ENCODE measurements around the gene ASL. TPM values are rescaled to one million over a fixed set of nuclear protein-coding genes. Genes with fewer than 3 reads are reported as not detected.
A peak's percentile ranks its signal among the peaks of the same experiment; 100 is the strongest.
"Not testable (repeated sequence)": the region's sequence is repeated elsewhere in the genome, so short reads cannot be mapped to it uniquely, and the experiment has no call there.

The ASL gene
- total and polyA plus RNA-seq, 10 of the 15 experiments (the other 5 are each of a cell fraction or from before 2014, with no cell fraction given): 0.66 to 36.7 (median 28.8) TPM

GRCh38 chr7:66124569-66124861 lies 48.9 kb downstream of the ASL start:
- H3K4me2 ChIP-seq (ENCODE audit: control insufficient read depth, insufficient read depth); H3K27me3 ChIP-seq (replicated peaks in 1 of 2; ENCODE audit: control insufficient read depth in 2 of 2, insufficient read depth in 2 of 2, low read length in 1 of 2); H3K9ac ChIP-seq (ENCODE audit: control insufficient read depth, insufficient read depth, low read length); intact Hi-C loops (cut with micrococcal nuclease; ENCODE audit: unreplicated experiment); ATAC-seq; H4K20me1 ChIP-seq (ENCODE audit: control insufficient read depth, insufficient read depth); BruUV-seq (replicated peaks); H3K4me3 ChIP-seq; SMC1A ChIA-PET (ENCODE audit: uncharacterized antibody, unreplicated experiment); DNase-seq (ENCODE audit: low read depth, low spot score); in situ Hi-C loops (cut with MboI); H3K9me3 ChIP-seq (replicated peaks; ENCODE audit: control insufficient read depth, insufficient read depth, low read length); H3K36me3 ChIP-seq (ENCODE audit: control insufficient read depth in 2 of 2, insufficient read depth in 2 of 2, low read length in 1 of 2); FAIRE-seq; H2AFZ ChIP-seq (ENCODE audit: control insufficient read depth, low read depth, low read length); H3K4me1 ChIP-seq (ENCODE audit: control insufficient read depth, insufficient read depth, low read length); RAD21 ChIA-PET (ENCODE audit: unreplicated experiment); POLR2A ChIA-PET; H3K27ac ChIP-seq (ENCODE audit: control insufficient read depth, insufficient read depth): not testable (repeated sequence)
- whole genome bisulfite sequencing (ENCODE audit: insufficient coverage, insufficient replicate concordance, low lambda C conversion rate, missing lambda C conversion rate): 99% methylated on average over 5 of the region's 5 CpGs
- CTCF ChIA-PET: interaction anchor here (0.6 kb wide), 1 partner anchor 95 kb away, joined by 3 read pairs; no protein-coding TSS in a partner anchor
- peaks cover 66% of the 10 kb centered on the region for H3K79me2 ChIP-seq (ENCODE audit: control insufficient read depth, insufficient read depth, low read length)

- Histone ChIP-seq H3K9ac (ENCODE audit: control insufficient read depth, insufficient read depth, low read length) (no peak overlapping the region), H3K36me3 (ENCODE audit: control insufficient read depth in 2 of 2, insufficient read depth in 2 of 2, low read length in 1 of 2) (no peaks in the 10 kb centered on the region; a peak in 1 of 4 replicates), H4K20me1 (ENCODE audit: control insufficient read depth, insufficient read depth) (no peaks in the 10 kb centered on the region), H3K9me3 (replicated peaks; ENCODE audit: control insufficient read depth, insufficient read depth, low read length) (no peaks in the 10 kb centered on the region), H3K27ac (ENCODE audit: control insufficient read depth, insufficient read depth) (no peak overlapping the region), H3K4me3 (no peak overlapping the region), H3K4me1 (ENCODE audit: control insufficient read depth, insufficient read depth, low read length) (0 out of 2 replicates have a peak, but pooled peaks cover 3% of the 10 kb centered on the region), H2AFZ (ENCODE audit: control insufficient read depth, low read depth, low read length) (no peak overlapping the region), H3K27me3 (replicated peaks in 1 of 2; ENCODE audit: control insufficient read depth in 2 of 2, insufficient read depth in 2 of 2, low read length in 1 of 2) (no peaks in the 10 kb centered on the region), H3K79me2 (ENCODE audit: control insufficient read depth, insufficient read depth, low read length) (peaks cover 62% of the 10 kb centered on the region), H3K4me2 (ENCODE audit: control insufficient read depth, insufficient read depth) (no peak overlapping the region)
- SMC1A ChIA-PET (ENCODE audit: uncharacterized antibody, unreplicated experiment): interaction anchor here (0.9 kb wide), 1 partner anchor 9 kb away, joined by 3 read pairs; no protein-coding TSS in a partner anchor
- RAD21 ChIA-PET (ENCODE audit: unreplicated experiment): interaction anchor here (0.6 kb wide), 1 partner anchor 12 kb away, joined by 4 read pairs; no protein-coding TSS in a partner anchor
- DNase-seq (ENCODE audit: low read depth, low spot score): no peak
- TF ChIP-seq ESRRA (IDR thresholded peaks at IDR 0.05; ENCODE audit: low read length) (no peak), E4F1 (IDR thresholded peaks at IDR 0.05; ENCODE audit: borderline replicate concordance, partially characterized antibody) (no peak), NFIC (IDR thresholded peaks at IDR 0.05; ENCODE audit: low read depth, low read length) (no peak), TCF12 (IDR thresholded peaks at IDR 0.05; ENCODE audit: low read depth, low read length) (no peak), BHLHE40 (IDR thresholded peaks at IDR 0.05; ENCODE audit: borderline replicate concordance in 1 of 2, low read depth in 2 of 2, low read length in 1 of 2) (no peak), PKNOX1 (IDR thresholded peaks at IDR 0.05) (no peak)
- POLR2A ChIA-PET: no interaction called here
- peak; percentile 22; the same call in 2 of the 3 replicates for ATAC-seq
- FAIRE-seq: no peak
- TSS peak; percentile 1 for BruUV-seq (replicated peaks)
- intact Hi-C loops (cut with micrococcal nuclease; ENCODE audit: unreplicated experiment) (no loop called here), in situ Hi-C loops (cut with MboI) (no loop called here)
- WGBS (ENCODE audit: insufficient coverage, insufficient replicate concordance, low lambda C conversion rate, missing lambda C conversion rate): 35% methylated on average over 4 of the region's 4 CpGs
- CTCF ChIA-PET: interaction anchor here (0.5 kb wide), 1 partner anchor 403 kb away, joined by 3 read pairs; no protein-coding TSS in a partner anchor
These were observed 49.6 kb downstream of the ASL start for GRCh38 chr7:66125052-66125694.

Data from GM12878 (cell line).